ENCODE data around the gene WDPCP.
"Not testable (repeated sequence)": the region's sequence is repeated elsewhere in the genome, so short reads cannot be mapped to it uniquely, and the experiment has no call there.

Gene WDPCP

GRCh38 chr2:63225964-63226686, 362.2 kb downstream of the WDPCP start:
- no peak for DNase-seq (ENCODE audit: low spot score)

- DNase-seq (ENCODE audit: low spot score): no peak
Observed at GRCh38 chr2:63218800-63219526, 369.3 kb downstream of the WDPCP start.

- DNase-seq (ENCODE audit: low spot score): no peak
Observed at GRCh38 chr2:63195310-63195709, 393.0 kb downstream of the WDPCP start.

- no peak for DNase-seq (ENCODE audit: low spot score)
Observed at GRCh38 chr2:63194175-63194574, 394.1 kb downstream of the WDPCP start.

- no peak for DNase-seq (ENCODE audit: low spot score)
Observed at GRCh38 chr2:63192889-63193774, 395.1 kb downstream of the WDPCP start.

- DNase-seq (ENCODE audit: low spot score): no peak
Observed at GRCh38 chr2:63192169-63192888, 395.9 kb downstream of the WDPCP start.

- peak; percentile 31 for DNase-seq (ENCODE audit: low spot score)
Observed at GRCh38 chr2:63189026-63189425, 399.3 kb downstream of the WDPCP start.

- no peak for DNase-seq (ENCODE audit: low spot score)
Observed at GRCh38 chr2:63186331-63186730, 401.9 kb downstream of the WDPCP start.

- DNase-seq (ENCODE audit: low spot score): peak; percentile 57
Observed at GRCh38 chr2:63163161-63163820, 425.0 kb downstream of the WDPCP start.

GRCh38 chr2:63159262-63159661, 429.0 kb downstream of the WDPCP start:
- no peak for DNase-seq (ENCODE audit: low spot score)

- not testable (repeated sequence) for DNase-seq (ENCODE audit: low spot score)
Observed at GRCh38 chr2:63136683-63137082, 451.6 kb downstream of the WDPCP start.

GRCh38 chr2:63132020-63132419, 456.3 kb downstream of the WDPCP start:
- DNase-seq (ENCODE audit: low spot score): no peak

GRCh38 chr2:63131196-63131595, 457.1 kb downstream of the WDPCP start:
- no peak for DNase-seq (ENCODE audit: low spot score)

GRCh38 chr2:63127594-63127993, 460.7 kb downstream of the WDPCP start:
- DNase-seq (ENCODE audit: low spot score): no peak

- DNase-seq (ENCODE audit: low spot score): no peak
Observed at GRCh38 chr2:63124850-63125249, 463.4 kb downstream of the WDPCP start.

GRCh38 chr2:63124218-63124617, 464.1 kb downstream of the WDPCP start:
- DNase-seq (ENCODE audit: low spot score): no peak

- no peak for DNase-seq (ENCODE audit: low spot score)
Observed at GRCh38 chr2:63122921-63123320, 465.4 kb downstream of the WDPCP start.

GRCh38 chr2:63121055-63121834, 467.0 kb downstream of the WDPCP start:
- no peak for DNase-seq (ENCODE audit: low spot score)

- DNase-seq (ENCODE audit: low spot score): no peak
Observed at GRCh38 chr2:63118821-63119220, 469.5 kb downstream of the WDPCP start.

- DNase-seq (ENCODE audit: low spot score): no peak
Observed at GRCh38 chr2:63104482-63104881, 483.8 kb downstream of the WDPCP start.

GRCh38 chr2:63101954-63102353, 486.3 kb downstream of the WDPCP start:
- DNase-seq (ENCODE audit: low spot score): no peak
